ENCODE results near the gene NCOA1.
"Not testable (repeated sequence)": the region's sequence is repeated elsewhere in the genome, so short reads cannot be mapped to it uniquely, and the experiment has no call there.

The NCOA1 gene

GRCh38 chr2:24579053-24579803 lies 88.2 kb downstream of the NCOA1 start:
- DNase-seq (ENCODE audit: low spot score): no peak

- DNase-seq (ENCODE audit: low spot score): no peak
Measured at GRCh38 chr2:24580561-24580960, 89.5 kb downstream of the NCOA1 start.

GRCh38 chr2:24581971-24582370 lies 90.9 kb downstream of the NCOA1 start:
- DNase-seq (ENCODE audit: low spot score): not testable (repeated sequence)

GRCh38 chr2:24586955-24587354 lies 95.9 kb downstream of the NCOA1 start:
- no peak for DNase-seq (ENCODE audit: low spot score)

- DNase-seq (ENCODE audit: low spot score): no peak
Measured at GRCh38 chr2:24588294-24588693, 97.2 kb downstream of the NCOA1 start.

GRCh38 chr2:24592441-24593100 lies 101.5 kb downstream of the NCOA1 start:
- no peak for DNase-seq (ENCODE audit: low spot score)

- DNase-seq (ENCODE audit: low spot score): no peak
Measured at GRCh38 chr2:24594283-24594682, 103.2 kb downstream of the NCOA1 start.

- DNase-seq (ENCODE audit: low spot score): no peak
Measured at GRCh38 chr2:24597181-24597870, 106.3 kb downstream of the NCOA1 start.

GRCh38 chr2:24600140-24600539 lies 109.1 kb downstream of the NCOA1 start:
- DNase-seq (ENCODE audit: low spot score): not testable (repeated sequence)

- no peak for DNase-seq (ENCODE audit: low spot score)
Measured at GRCh38 chr2:24611631-24612030, 120.6 kb downstream of the NCOA1 start.

GRCh38 chr2:24613154-24613814 lies 122.2 kb downstream of the NCOA1 start:
- DNase-seq (ENCODE audit: low spot score): peak; percentile 35

- no peak for DNase-seq (ENCODE audit: low spot score)
Measured at GRCh38 chr2:24616616-24617015, 125.6 kb downstream of the NCOA1 start.

GRCh38 chr2:24617424-24617823 lies 126.4 kb downstream of the NCOA1 start:
- DNase-seq (ENCODE audit: low spot score): no peak

GRCh38 chr2:24618144-24618543 lies 127.1 kb downstream of the NCOA1 start:
- DNase-seq (ENCODE audit: low spot score): no peak

- no peak for DNase-seq (ENCODE audit: low spot score)
Measured at GRCh38 chr2:24618680-24619079, 127.6 kb downstream of the NCOA1 start.

GRCh38 chr2:24620936-24621335 lies 129.9 kb downstream of the NCOA1 start:
- DNase-seq (ENCODE audit: low spot score): no peak

GRCh38 chr2:24621779-24622538 lies 130.9 kb downstream of the NCOA1 start:
- DNase-seq (ENCODE audit: low spot score): no peak

GRCh38 chr2:24623535-24623934 lies 132.5 kb downstream of the NCOA1 start:
- DNase-seq (ENCODE audit: low spot score): no peak

GRCh38 chr2:24625728-24626127 lies 134.7 kb downstream of the NCOA1 start:
- no peak for DNase-seq (ENCODE audit: low spot score)

- DNase-seq (ENCODE audit: low spot score): no peak
Measured at GRCh38 chr2:24626131-24626530, 135.1 kb downstream of the NCOA1 start.

GRCh38 chr2:24628746-24629145 lies 137.7 kb downstream of the NCOA1 start:
- DNase-seq (ENCODE audit: low spot score): no peak

- DNase-seq (ENCODE audit: low spot score): no peak
Measured at GRCh38 chr2:24632172-24632571, 141.1 kb downstream of the NCOA1 start.

All from AG08395 (cell line).